Endothelial cell of umbilical vein (primary cell): Measurements from ENCODE around the gene DYNC2H1.

Experiments
- EZH2 ChIP-seq: IDR thresholded peaks from 2 replicates; pipeline ENCODE4 v1.6.1; 2012; ENCODE audit warnings: borderline replicate concordance, low read depth, mild to moderate bottlenecking, moderate library complexity, low read length, inconsistent platforms; ENCODE audit not compliant: severe bottlenecking
- FOS ChIP-seq: IDR thresholded peaks from 2 replicates; pipeline ENCODE4 v1.6.1; 2011; ENCODE audit warnings: mild to moderate bottlenecking, low read length, moderate library complexity, borderline replicate concordance; ENCODE audit not compliant: insufficient read depth
- JUN ChIP-seq: IDR thresholded peaks from 2 replicates; pipeline ENCODE4 v1.6.1; 2011; ENCODE audit warnings: borderline replicate concordance, low read depth; ENCODE audit not compliant: insufficient read length, insufficient read depth
- POLR2A ChIP-seq: IDR thresholded peaks from 2 replicates; pipeline ENCODE4 v1.6.1; 2012; ENCODE audit warnings: low read depth, mild to moderate bottlenecking, control low read depth, low read length
- TF ChIP-seq, protein P1 (sequence below), 2 donors: IDR thresholded peaks; 1 replicate in 1 of 2; 2 replicates in 1 of 2; pipeline ENCODE4 v1.5.1; 2011; ENCODE audit warnings: low read length in 2 of 2, mild to moderate bottlenecking in 2 of 2, moderate library complexity in 2 of 2, control low read depth in 1 of 2, inconsistent platforms in 1 of 2, low read depth in 1 of 2; ENCODE audit not compliant: insufficient read depth in 1 of 2; ENCODE audit errors: extremely low read depth in 1 of 2
- TF ChIP-seq, protein P2 (sequence below): IDR thresholded peaks from 2 replicates; pipeline ENCODE4 v1.6.1; 2011; ENCODE audit not compliant: insufficient read depth, insufficient read length

DNA sequence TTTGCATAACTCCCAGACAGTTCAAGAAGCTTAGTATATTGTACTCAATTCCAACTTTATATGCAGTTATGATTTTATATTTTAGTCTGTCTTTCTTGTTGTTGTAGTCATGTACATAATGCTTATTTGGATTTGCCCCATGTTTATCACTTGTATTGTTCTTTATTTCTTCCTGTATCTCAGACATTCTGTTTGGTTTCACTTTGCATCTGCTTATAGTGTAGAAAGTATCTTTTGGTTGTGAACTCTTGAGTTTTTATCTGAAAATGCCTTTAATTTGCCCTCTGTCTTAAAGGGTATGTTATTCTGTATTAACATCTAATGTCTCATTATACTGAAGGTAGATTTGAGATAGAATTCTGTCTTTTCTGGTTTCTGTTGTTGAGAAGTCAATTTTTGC, 275.4 kb downstream of the DYNC2H1 start:
- TF ChIP-seq, protein P1, sequence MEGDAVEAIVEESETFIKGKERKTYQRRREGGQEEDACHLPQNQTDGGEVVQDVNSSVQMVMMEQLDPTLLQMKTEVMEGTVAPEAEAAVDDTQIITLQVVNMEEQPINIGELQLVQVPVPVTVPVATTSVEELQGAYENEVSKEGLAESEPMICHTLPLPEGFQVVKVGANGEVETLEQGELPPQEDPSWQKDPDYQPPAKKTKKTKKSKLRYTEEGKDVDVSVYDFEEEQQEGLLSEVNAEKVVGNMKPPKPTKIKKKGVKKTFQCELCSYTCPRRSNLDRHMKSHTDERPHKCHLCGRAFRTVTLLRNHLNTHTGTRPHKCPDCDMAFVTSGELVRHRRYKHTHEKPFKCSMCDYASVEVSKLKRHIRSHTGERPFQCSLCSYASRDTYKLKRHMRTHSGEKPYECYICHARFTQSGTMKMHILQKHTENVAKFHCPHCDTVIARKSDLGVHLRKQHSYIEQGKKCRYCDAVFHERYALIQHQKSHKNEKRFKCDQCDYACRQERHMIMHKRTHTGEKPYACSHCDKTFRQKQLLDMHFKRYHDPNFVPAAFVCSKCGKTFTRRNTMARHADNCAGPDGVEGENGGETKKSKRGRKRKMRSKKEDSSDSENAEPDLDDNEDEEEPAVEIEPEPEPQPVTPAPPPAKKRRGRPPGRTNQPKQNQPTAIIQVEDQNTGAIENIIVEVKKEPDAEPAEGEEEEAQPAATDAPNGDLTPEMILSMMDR (IDR thresholded peaks at IDR 0.05; ENCODE audit: extremely low read depth in 1 of 2, insufficient read depth in 1 of 2, low read depth in 1 of 2, low read length in 2 of 2), result no peak
- TF ChIP-seq POLR2A (no peak), FOS (no peak), JUN (no peak), EZH2 (no peak)
- TF ChIP-seq, protein P2, sequence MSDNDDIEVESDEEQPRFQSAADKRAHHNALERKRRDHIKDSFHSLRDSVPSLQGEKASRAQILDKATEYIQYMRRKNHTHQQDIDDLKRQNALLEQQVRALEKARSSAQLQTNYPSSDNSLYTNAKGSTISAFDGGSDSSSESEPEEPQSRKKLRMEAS, result no peak
